PC-9 (cell line): Measurements from ENCODE around the gene KIAA0040.

Experiments
- EZH2 ChIP-seq: fragments of 200-600 bp; sonication (generic); IDR thresholded peaks from 2 replicates; pipeline ENCODE4 v1.8.0; 2017; ENCODE audit warnings: antibody characterized with exemption, low read depth
- TF ChIP-seq, protein P1 (sequence below): fragments of 200-600 bp; sonication (generic); conservative IDR thresholded peaks from 2 replicates; pipeline ENCODE4 v1.6.1; 2017; ENCODE audit warnings: mixed run types, antibody characterized with exemption, mild to moderate bottlenecking, moderate library complexity

DNA sequence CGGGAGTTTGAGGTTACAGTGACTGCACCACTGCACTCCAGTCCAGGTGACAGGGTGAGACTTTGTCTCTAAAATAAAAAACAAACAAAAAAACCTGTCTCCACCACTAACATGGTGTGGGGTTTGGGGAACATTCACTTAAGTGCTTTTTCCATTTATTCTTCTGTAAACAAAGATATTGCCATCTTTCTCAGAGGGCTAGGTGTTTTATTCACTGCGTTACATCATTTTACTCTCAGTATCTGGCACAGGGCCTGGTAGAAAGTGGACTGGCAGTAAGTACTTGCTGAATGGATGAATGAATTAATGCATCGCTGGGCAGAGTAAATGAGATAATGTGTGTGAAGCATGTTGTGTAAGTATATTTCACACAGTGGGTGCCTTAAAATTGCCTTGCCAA lies 20.1 kb downstream of the KIAA0040 start:
- no peak for TF ChIP-seq EZH2
- TF ChIP-seq, protein P1, sequence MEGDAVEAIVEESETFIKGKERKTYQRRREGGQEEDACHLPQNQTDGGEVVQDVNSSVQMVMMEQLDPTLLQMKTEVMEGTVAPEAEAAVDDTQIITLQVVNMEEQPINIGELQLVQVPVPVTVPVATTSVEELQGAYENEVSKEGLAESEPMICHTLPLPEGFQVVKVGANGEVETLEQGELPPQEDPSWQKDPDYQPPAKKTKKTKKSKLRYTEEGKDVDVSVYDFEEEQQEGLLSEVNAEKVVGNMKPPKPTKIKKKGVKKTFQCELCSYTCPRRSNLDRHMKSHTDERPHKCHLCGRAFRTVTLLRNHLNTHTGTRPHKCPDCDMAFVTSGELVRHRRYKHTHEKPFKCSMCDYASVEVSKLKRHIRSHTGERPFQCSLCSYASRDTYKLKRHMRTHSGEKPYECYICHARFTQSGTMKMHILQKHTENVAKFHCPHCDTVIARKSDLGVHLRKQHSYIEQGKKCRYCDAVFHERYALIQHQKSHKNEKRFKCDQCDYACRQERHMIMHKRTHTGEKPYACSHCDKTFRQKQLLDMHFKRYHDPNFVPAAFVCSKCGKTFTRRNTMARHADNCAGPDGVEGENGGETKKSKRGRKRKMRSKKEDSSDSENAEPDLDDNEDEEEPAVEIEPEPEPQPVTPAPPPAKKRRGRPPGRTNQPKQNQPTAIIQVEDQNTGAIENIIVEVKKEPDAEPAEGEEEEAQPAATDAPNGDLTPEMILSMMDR = no peak
